ENCODE measurements around the gene MPHOSPH8. TPM values are rescaled to one million over a fixed set of nuclear protein-coding genes. Genes with fewer than 3 reads are reported as not detected.

Gene MPHOSPH8, protein sequence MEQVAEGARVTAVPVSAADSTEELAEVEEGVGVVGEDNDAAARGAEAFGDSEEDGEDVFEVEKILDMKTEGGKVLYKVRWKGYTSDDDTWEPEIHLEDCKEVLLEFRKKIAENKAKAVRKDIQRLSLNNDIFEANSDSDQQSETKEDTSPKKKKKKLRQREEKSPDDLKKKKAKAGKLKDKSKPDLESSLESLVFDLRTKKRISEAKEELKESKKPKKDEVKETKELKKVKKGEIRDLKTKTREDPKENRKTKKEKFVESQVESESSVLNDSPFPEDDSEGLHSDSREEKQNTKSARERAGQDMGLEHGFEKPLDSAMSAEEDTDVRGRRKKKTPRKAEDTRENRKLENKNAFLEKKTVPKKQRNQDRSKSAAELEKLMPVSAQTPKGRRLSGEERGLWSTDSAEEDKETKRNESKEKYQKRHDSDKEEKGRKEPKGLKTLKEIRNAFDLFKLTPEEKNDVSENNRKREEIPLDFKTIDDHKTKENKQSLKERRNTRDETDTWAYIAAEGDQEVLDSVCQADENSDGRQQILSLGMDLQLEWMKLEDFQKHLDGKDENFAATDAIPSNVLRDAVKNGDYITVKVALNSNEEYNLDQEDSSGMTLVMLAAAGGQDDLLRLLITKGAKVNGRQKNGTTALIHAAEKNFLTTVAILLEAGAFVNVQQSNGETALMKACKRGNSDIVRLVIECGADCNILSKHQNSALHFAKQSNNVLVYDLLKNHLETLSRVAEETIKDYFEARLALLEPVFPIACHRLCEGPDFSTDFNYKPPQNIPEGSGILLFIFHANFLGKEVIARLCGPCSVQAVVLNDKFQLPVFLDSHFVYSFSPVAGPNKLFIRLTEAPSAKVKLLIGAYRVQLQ
- 10 to 100 TPM; 34.8 to 63.5 TPM for total RNA-seq

DNA sequence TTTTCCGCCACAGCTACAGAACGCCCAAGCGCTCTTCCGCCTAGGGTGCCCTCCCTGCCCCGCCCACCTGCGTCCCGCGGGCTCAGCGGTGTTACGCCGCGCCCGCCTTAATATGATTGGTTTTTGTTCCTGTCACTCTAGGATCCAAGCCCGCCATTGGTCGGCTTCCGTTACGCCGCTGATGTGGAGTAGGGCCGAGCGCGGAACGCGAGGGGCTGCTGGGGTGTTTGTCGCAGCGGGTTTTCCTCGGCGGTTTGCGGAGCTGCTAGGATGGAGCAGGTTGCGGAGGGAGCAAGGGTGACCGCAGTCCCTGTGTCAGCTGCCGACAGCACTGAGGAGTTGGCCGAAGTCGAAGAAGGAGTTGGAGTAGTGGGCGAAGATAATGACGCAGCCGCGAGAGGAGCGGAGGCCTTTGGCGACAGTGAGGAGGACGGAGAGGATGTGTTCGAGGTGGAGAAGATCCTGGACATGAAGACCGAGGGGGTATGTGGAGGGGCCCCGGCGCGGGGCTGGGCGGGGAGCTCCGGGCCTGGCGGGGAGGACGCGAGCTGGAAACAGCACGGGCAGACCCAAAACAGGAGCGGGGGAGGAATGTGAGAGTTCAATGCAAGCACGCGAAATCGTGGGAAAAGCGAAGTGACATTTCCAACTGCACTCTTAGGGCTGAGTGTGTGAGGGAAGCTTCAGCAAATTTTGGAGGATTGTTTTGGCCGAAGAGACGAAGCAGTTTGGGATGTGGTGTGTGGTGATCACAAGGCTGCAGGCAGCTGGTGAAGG lies at the start of gene MPHOSPH8:
Gene MPHOSPH8 (plus strand): TSS at position 181 of the 777 bp plus-strand sequence. CDS start 90 bp downstream, at position 271.
- peaks cover 27% of the 10 kb centered on the region for H3K36me3 Mint-ChIP-seq (ENCODE audit: low read depth)
- H3K4me3 Mint-ChIP-seq: peak within 1 kb of the TSS; percentile 97
- ATAC-seq (replicated peaks): peak; percentile 98
- H3K27me3 Mint-ChIP-seq: no peaks in the 10 kb centered on the region
- H3K4me1 Mint-ChIP-seq: peaks cover 10% of the 10 kb centered on the region
- H3K9me3 Mint-ChIP-seq: no peaks in the 10 kb centered on the region
- H3K27ac Mint-ChIP-seq: peak within 1 kb of the TSS; percentile 97

DNA sequence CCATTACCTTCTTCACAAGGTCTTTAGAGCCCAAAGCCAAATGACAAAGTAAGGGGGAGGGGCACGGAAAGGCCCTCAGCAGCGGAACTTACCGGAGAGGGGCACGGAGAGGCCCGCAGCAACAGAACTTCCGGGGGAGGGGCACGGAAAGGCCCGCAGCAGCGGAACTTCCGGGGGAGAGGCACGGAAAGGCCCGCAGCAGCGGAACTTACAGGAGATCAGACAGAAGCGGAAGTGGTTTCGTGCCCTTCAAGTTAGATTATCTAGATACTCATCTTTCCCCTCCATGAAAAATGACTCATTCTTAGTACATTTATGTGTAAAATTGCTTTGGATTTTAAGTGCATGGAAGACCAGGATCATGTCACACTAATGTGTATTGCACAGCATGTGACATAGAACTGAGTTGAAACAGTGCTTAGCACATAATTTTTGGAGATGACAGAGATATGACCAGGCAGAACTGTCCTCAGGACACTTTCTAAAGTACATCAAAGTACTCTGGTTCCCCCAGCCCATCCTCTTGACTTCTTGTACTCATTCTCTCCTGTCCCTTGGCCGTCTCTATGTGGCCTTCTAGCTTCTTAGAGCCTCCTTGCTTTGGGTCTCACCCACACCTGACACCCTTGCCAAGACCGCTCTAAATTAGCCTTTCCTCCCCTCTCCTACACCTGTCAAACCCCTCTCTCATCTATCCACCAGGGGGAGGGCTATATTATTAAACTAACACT lies 46.4 kb upstream of the MPHOSPH8 start:
- H3K4me3 Mint-ChIP-seq: peak overlapping the region; percentile 77
- H3K9me3 Mint-ChIP-seq: peaks cover 7% of the 10 kb centered on the region
- ATAC-seq (replicated peaks): peak; percentile 89
- peak overlapping the region; percentile 92 for H3K27ac Mint-ChIP-seq
- no peaks in the 10 kb centered on the region for H3K36me3 Mint-ChIP-seq (ENCODE audit: low read depth)
- no peaks in the 10 kb centered on the region for H3K27me3 Mint-ChIP-seq
- peaks cover 18% of the 10 kb centered on the region for H3K4me1 Mint-ChIP-seq

DNA sequence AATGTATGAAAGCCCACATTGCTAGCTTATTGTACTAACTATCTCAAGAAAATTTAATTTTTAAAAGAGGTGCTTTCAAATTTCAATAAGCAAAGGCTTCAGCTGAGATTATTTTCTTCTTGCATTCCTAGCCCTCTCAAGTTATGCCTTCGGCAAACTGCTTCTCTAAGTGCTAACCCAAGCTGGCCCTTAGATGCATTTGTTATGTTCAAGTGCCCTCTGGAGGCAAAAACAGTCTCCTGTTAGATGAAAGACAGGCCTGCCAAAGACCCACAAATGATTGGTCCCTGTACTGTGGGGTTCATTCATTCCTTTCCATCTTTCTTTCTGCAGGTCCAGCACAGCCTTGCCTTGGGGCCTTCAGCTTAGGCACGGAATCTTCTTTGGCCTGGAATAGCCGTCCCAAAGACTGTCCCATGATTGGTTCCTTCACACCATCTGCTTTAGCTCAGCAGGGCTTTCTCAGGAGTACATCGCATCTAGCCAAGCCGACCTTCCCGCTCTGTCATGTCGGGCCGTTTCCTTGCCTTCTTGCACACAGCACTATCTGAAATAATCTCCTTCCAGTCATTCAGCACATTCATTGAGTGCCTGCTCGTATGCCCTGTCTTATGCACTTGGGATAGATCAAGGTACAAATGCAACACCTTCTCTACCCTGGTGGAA lies 45.7 kb upstream of the MPHOSPH8 start:
- Mint-ChIP-seq H3K27ac (peak overlapping the region; percentile 92), H3K4me1 (peaks cover 18% of the 10 kb centered on the region), H3K9me3 (peaks cover 7% of the 10 kb centered on the region), H3K27me3 (no peaks in the 10 kb centered on the region), H3K36me3 (ENCODE audit: low read depth) (no peaks in the 10 kb centered on the region), H3K4me3 (peak overlapping the region; percentile 77)
- ATAC-seq (replicated peaks): peak; percentile 63

DNA sequence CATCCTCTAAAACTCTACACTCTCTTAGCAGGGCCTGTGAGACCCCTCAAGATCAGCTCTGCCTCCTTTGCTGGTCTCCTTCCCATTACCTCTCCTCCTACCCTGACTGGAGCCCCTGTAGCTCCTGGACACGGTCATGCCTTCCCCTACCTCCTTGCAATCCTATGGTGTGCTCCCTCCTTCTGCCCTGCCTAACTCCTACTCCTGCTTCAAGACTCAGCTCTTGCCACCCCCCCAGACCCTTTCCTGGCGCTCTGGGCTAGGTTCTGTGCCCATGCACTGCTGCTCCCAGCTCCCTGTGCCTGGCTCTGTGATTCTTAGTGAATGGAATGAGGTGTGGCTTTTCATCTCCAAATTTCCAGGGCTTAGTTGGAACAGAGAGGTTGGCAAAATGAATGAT lies 44.1 kb upstream of the MPHOSPH8 start:
- no peaks in the 10 kb centered on the region for H3K27me3 Mint-ChIP-seq
- no peak overlapping the region for H3K27ac Mint-ChIP-seq
- H3K36me3 Mint-ChIP-seq (ENCODE audit: low read depth): no peaks in the 10 kb centered on the region
- no peak overlapping the region for H3K4me3 Mint-ChIP-seq
- ATAC-seq (replicated peaks): no peak
- peaks cover 18% of the 10 kb centered on the region for H3K4me1 Mint-ChIP-seq
- H3K9me3 Mint-ChIP-seq: peaks cover 4% of the 10 kb centered on the region

DNA sequence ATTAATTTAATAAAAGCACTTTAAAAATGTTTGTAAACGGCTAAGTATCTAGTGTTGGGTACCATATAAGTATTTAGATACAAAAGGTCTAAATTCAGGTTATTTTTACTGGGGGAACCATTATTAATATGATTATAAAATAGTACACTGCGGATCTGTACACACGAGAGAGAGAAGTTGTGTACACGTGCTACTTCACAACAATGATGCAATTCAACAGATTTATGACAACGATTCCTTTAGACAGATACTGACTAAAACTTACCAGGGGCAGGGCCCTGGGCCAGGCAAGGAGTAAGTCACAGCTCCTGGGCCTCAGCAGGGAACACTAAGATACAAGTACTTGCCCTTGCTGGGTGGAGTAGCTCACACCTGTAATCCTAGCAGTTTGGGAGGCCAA lies 43.0 kb upstream of the MPHOSPH8 start:
- ATAC-seq (replicated peaks): no peak
- H3K4me3 Mint-ChIP-seq: no peak overlapping the region
- H3K36me3 Mint-ChIP-seq (ENCODE audit: low read depth): no peaks in the 10 kb centered on the region
- peaks cover 18% of the 10 kb centered on the region for H3K4me1 Mint-ChIP-seq
- H3K27ac Mint-ChIP-seq: no peak overlapping the region
- no peaks in the 10 kb centered on the region for H3K27me3 Mint-ChIP-seq
- peaks cover 4% of the 10 kb centered on the region for H3K9me3 Mint-ChIP-seq

DNA sequence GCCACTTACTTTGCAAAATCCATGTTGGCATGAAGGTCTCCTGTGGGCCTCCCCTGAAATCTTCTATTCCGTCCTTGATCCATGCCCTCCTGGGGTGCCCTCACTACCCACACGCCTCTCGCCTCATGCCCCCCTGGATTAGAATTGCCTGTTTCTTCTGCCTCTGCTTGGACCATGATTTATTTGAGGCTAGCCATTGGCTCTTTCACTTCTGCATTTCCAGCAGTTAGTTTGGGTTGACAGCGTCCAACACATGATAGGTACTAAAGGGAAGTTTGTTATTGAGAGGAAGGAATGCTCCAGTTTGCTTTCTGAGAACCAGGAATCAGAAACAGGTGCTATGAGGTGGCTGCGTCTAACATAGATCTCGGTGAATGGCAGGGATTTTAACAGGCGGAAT lies 41.6 kb upstream of the MPHOSPH8 start:
- no peak overlapping the region for H3K4me3 Mint-ChIP-seq
- no peak overlapping the region for H3K27ac Mint-ChIP-seq
- H3K36me3 Mint-ChIP-seq (ENCODE audit: low read depth): no peaks in the 10 kb centered on the region
- ATAC-seq (replicated peaks): no peak
- peaks cover 4% of the 10 kb centered on the region for H3K27me3 Mint-ChIP-seq
- peaks cover 13% of the 10 kb centered on the region for H3K4me1 Mint-ChIP-seq
- no peaks in the 10 kb centered on the region for H3K9me3 Mint-ChIP-seq

DNA sequence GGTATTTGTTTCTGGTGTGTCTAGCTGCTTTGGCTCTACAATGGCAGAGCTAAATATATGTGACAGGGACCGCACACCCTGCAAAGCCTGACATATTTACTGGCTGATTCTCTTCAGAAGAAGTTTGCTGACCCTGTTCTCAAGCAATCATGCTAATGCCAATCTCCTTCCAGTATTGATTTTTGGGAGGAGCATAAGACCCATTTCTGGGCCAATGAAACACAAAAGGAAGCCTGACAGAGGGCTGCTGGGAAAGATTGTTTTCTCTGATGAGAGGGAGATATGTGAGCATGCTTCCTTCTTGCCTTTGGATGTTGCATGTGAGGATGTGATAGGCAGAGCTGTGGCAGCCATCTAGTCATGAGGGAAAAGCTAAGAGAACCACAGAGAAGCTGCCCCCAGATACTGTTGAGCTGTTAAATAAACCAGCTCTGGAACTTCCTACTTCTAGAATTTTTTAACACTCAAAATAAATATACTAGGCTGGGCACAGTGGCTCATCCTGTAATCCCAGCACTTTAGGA lies 40.7 kb upstream of the MPHOSPH8 start:
- no peak for ATAC-seq (replicated peaks)
- H3K27me3 Mint-ChIP-seq: peaks cover 7% of the 10 kb centered on the region
- no peak overlapping the region for H3K4me3 Mint-ChIP-seq
- no peak overlapping the region for H3K27ac Mint-ChIP-seq
- no peaks in the 10 kb centered on the region for H3K36me3 Mint-ChIP-seq (ENCODE audit: low read depth)
- H3K9me3 Mint-ChIP-seq: no peaks in the 10 kb centered on the region
- H3K4me1 Mint-ChIP-seq: peaks cover 5% of the 10 kb centered on the region

DNA sequence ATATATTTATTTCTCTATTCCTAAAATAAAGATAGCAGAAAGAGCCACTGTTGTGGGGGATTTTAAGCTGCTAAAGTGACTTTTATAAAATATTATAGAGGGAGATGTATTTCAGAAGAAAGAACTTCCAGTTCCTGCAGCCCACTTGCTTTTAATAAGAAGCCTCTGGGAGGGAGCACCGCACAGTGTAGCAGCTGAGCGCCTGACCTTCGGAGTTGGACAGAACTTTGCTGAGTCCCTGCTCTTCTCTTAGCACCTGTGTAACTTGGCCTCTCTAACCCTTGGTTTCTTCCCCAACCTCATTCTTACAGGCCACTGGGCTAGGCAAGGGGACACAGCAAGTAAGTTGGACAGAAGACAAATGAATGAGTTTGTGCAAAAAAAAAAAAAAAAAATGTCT lies 37.4 kb upstream of the MPHOSPH8 start:
- H3K4me3 Mint-ChIP-seq: no peak overlapping the region
- no peak for ATAC-seq (replicated peaks)
- H3K27me3 Mint-ChIP-seq: peaks cover 23% of the 10 kb centered on the region
- H3K4me1 Mint-ChIP-seq: no peaks in the 10 kb centered on the region
- no peaks in the 10 kb centered on the region for H3K9me3 Mint-ChIP-seq
- no peak overlapping the region for H3K27ac Mint-ChIP-seq
- H3K36me3 Mint-ChIP-seq (ENCODE audit: low read depth): no peaks in the 10 kb centered on the region

DNA sequence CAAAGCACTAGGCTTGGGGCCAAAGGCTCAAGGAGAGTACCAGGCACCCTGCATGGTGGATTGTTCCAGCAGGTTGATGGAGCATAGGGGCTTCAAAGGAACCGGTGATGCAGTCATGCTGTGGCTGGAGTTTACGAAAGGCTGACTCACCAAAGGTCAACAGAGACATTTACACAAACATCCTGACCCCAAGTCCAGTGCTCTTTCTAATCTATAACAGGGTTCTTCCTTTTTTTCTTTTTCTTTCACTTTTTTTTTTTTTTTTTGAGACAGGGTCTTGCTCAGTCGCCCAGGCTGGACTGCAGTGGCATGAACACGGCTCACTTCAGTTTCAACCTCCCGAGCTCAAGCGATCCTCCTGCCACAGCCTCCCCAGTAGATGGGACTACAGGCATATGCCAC lies 36.5 kb upstream of the MPHOSPH8 start:
- no peak for ATAC-seq (replicated peaks)
- H3K4me1 Mint-ChIP-seq: no peaks in the 10 kb centered on the region
- no peaks in the 10 kb centered on the region for H3K36me3 Mint-ChIP-seq (ENCODE audit: low read depth)
- H3K4me3 Mint-ChIP-seq: no peak overlapping the region
- peaks cover 23% of the 10 kb centered on the region for H3K27me3 Mint-ChIP-seq
- H3K9me3 Mint-ChIP-seq: no peaks in the 10 kb centered on the region
- H3K27ac Mint-ChIP-seq: no peak overlapping the region

DNA sequence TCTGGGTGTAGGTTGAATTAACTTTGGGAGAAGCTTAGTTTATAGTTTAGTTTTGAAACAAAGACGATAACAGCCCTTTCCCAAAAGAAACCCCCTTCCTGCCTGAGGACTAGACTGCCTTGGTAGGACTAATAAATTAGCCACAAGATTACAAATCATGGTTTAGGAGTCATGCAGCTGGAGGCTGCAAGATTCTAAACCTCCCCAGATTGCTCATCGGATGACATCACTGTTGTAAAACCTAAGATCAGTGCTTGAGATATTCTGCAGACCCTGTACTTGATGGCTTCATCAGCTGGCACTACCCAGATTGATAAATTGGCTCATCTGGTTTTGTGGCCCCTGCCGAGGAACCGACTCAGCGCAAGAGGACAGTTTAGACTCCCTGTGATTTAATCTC lies 35.9 kb upstream of the MPHOSPH8 start:
- H3K27me3 Mint-ChIP-seq: peaks cover 23% of the 10 kb centered on the region
- H3K4me1 Mint-ChIP-seq: no peaks in the 10 kb centered on the region
- ATAC-seq (replicated peaks): no peak
- H3K27ac Mint-ChIP-seq: no peak overlapping the region
- no peak overlapping the region for H3K4me3 Mint-ChIP-seq
- H3K36me3 Mint-ChIP-seq (ENCODE audit: low read depth): no peaks in the 10 kb centered on the region
- no peaks in the 10 kb centered on the region for H3K9me3 Mint-ChIP-seq

DNA sequence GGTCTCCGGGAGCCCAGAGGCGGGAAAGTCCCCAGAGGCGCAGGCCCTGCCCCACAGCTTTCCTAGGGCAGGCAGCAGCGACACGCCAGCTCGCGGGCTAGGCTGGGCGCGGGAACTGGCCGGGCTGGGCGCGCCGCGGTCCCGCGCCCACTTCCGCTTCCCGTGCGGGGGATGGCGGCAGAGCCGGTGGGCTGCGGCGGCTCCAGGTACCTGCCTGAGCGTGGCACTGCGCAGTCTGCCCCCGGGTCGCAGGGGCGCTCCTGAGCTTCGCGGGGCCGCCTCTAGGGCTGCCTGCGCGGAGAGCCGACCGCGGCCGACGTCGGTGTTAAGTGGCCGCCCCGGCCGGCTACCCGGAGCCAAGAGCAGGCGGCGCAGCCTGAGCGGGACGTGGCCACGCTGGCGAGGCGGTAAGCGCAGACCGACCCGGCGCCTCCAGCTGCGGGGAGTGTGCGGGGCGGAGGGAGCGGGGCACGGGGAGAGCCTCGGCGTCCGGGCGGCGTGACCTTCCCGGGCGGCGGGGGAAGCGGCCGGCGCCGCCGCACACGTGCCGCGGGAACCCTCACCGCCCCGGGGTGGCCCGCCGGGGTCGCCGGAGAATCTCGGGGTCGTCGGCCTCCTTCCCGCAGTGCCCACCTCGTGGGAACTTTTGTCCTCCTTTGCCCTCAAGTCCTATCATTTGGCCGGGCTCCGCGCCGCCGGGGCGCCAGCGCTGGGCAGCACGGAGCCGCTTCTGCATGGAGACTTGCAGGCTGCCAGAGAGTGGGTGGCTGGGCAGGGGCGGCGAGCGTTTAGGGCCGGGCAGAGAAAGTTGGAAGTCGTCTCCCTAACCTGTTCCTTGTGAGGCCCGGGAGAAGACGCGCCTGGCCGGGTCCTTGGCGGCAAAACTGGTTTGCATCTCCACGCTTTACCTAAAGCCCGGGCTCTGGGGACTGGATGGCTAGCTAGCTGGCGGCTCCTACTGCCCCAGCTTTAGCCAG lies 31.4 kb upstream of the MPHOSPH8 start:
- Mint-ChIP-seq H3K4me3 (peak overlapping the region; percentile 40), H3K27me3 (peaks cover 34% of the 10 kb centered on the region), H3K36me3 (ENCODE audit: low read depth) (peaks cover 4% of the 10 kb centered on the region), H3K27ac (no peak overlapping the region), H3K4me1 (no peaks in the 10 kb centered on the region), H3K9me3 (peaks cover 5% of the 10 kb centered on the region)
- ATAC-seq (replicated peaks): peak; percentile 81

DNA sequence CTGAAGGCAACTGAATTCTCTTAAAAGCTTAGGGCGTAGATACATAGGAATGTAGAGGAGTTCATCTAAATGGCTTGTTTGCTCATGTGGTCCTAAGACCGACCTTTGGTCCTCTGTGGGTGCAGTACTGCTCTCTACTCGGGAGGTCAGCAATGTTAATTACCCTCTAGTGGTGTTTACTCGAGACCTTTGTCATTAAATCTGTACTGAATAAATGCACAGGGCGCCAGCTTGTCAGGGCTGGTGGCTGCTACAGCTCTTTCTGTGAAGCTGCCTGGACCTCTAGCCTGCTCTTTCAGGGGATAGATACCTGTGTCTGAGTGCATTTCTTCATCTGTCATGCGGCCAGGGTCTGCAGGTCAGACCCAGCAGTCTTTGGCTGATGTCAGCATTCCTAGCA lies 29.2 kb upstream of the MPHOSPH8 start:
- Mint-ChIP-seq H3K4me1 (no peaks in the 10 kb centered on the region), H3K27ac (no peak overlapping the region), H3K36me3 (ENCODE audit: low read depth) (peaks cover 4% of the 10 kb centered on the region), H3K27me3 (peaks cover 22% of the 10 kb centered on the region), H3K9me3 (peaks cover 5% of the 10 kb centered on the region), H3K4me3 (no peak overlapping the region)
- ATAC-seq (replicated peaks): no peak

All from activated T-helper 17 cell treated with anti-CD3 and anti-CD28 coated beads, Interleukin-2, amount 50 U/mL, for 72 hours (primary cell).